HTERT RPE-1 (cell line): ENCODE data around the gene GIMAP8.
"Not testable (repeated sequence)": the region's sequence is repeated elsewhere in the genome, so short reads cannot be mapped to it uniquely, and the experiment has no call there.

ENCODE experiments used
- in situ Hi-C: fragments of 300-500 bp; cut with MboI; formaldehyde crosslinking; loops from 4 replicates; pipeline ENCODE4 v1.14.3; 2020; ENCODE audit warnings: low sequenced_read_pairs

GIMAP8 gene

GRCh38 chr7:150435390-150436073, 14.9 kb upstream of the GIMAP8 start:
- in situ Hi-C loops, result no loop called here

- in situ Hi-C loops, result no loop called here
Measured at GRCh38 chr7:150439967-150440366, 10.5 kb upstream of the GIMAP8 start.

GRCh38 chr7:150441524-150441923, 8.9 kb upstream of the GIMAP8 start:
- in situ Hi-C loops, result no loop called here

- in situ Hi-C loops, result no loop called here
Measured at GRCh38 chr7:150442811-150443210, 7.6 kb upstream of the GIMAP8 start.

- in situ Hi-C loops, result no loop called here
Measured at GRCh38 chr7:150443793-150444540, 6.5 kb upstream of the GIMAP8 start.

- in situ Hi-C loops, result no loop called here
Measured at GRCh38 chr7:150444674-150445365, 5.6 kb upstream of the GIMAP8 start.

GRCh38 chr7:150446288-150446938, 4.0 kb upstream of the GIMAP8 start:
- in situ Hi-C loops, result no loop called here

GRCh38 chr7:150447966-150448788, 2.3 kb upstream of the GIMAP8 start:
- in situ Hi-C loops, result no loop called here

GRCh38 chr7:150448789-150449147, 1.7 kb upstream of the GIMAP8 start:
- in situ Hi-C loops, result no loop called here

- in situ Hi-C loops, result no loop called here
Measured at GRCh38 chr7:150449206-150449952, 1.1 kb upstream of the GIMAP8 start.

- in situ Hi-C loops, result no loop called here
Measured at GRCh38 chr7:150451097-150451793, 815 bp downstream of the GIMAP8 start.

GRCh38 chr7:150451833-150452461, 1.5 kb downstream of the GIMAP8 start:
- in situ Hi-C loops, result no loop called here

- in situ Hi-C loops, result no loop called here
Measured at GRCh38 chr7:150453181-150453580, 2.8 kb downstream of the GIMAP8 start.

GRCh38 chr7:150453892-150454291, 3.5 kb downstream of the GIMAP8 start:
- in situ Hi-C loops, result no loop called here

GRCh38 chr7:150457064-150457463, 6.6 kb downstream of the GIMAP8 start:
- in situ Hi-C loops, result not testable (repeated sequence)

- in situ Hi-C loops, result no loop called here
Measured at GRCh38 chr7:150458235-150458634, 7.8 kb downstream of the GIMAP8 start.

GRCh38 chr7:150458756-150459155, 8.3 kb downstream of the GIMAP8 start:
- in situ Hi-C loops, result no loop called here

- in situ Hi-C loops, result no loop called here
Measured at GRCh38 chr7:150461520-150461919, 11.1 kb downstream of the GIMAP8 start.

- in situ Hi-C loops, result no loop called here
Measured at GRCh38 chr7:150462413-150462812, 12.0 kb downstream of the GIMAP8 start.
